IMR-90 (cell line): ENCODE data around the gene TAF4. TPM values are rescaled to one million over a fixed set of nuclear protein-coding genes. Genes with fewer than 3 reads are reported as not detected.

Experiments
- ATAC-seq: fragments of 200-7000 bp; cut with Tn5 transposase; 2 replicates; pipeline ENCODE4 v1.9.1; 2020; ENCODE audit warnings: low read depth, mild to moderate bottlenecking, moderate library complexity
- BruUV-seq: library from RNA; stranded (reverse); fragments of 400-500 nt; replicated peaks from 2 replicates; lab custom pipeline; 2021; lab: Mats Ljungman, UMichigan
- CTCF ChIA-PET: fragments of 300-600 bp; formaldehyde crosslinking; extraction: SDS; loops from one replicate; lab custom pipeline; 2021; ENCODE audit warnings: antibody characterized with exemption; lab: Yijun Ruan, JAX
- POLR2A ChIA-PET: fragments of 300-600 bp; sonication (Branson Sonifier 250); formaldehyde crosslinking; loops from one replicate; lab custom pipeline; 2022; ENCODE audit warnings: antibody characterized with exemption; ENCODE audit not compliant: unreplicated experiment; lab: Charles Lee
- DNase-seq: peaks from one replicate; pipeline ENCODE4 v3.0.0; 2013
- H2AFZ ChIP-seq: replicated peaks from 2 replicates; pipeline ENCODE3; 2013; ENCODE audit warnings: low read length, mild to moderate bottlenecking; ENCODE audit not compliant: poor library complexity
- H2AK5ac ChIP-seq: 2 replicates; pipeline ENCODE4 v1.6.1; 2013; ENCODE audit warnings: low read depth, low read length, inconsistent platforms
- H2AK9ac ChIP-seq: replicated peaks from 2 replicates; pipeline ENCODE3; 2013; ENCODE audit warnings: mild to moderate bottlenecking, low read depth, low read length, moderate library complexity; ENCODE audit not compliant: poor library complexity
- H2BK120ac ChIP-seq: 2 replicates; pipeline ENCODE4 v1.6.1; 2013; ENCODE audit warnings: low read depth, low read length, inconsistent platforms
- H2BK15ac ChIP-seq: 3 replicates; pipeline ENCODE4 v1.6.1; 2013; ENCODE audit warnings: low read depth, low read length, inconsistent platforms
- H2BK20ac ChIP-seq: 2 replicates; pipeline ENCODE4 v1.6.1; 2013; ENCODE audit warnings: low read depth, mild to moderate bottlenecking, inconsistent platforms, low read length, moderate library complexity
- H2BK5ac ChIP-seq: 2 replicates; pipeline ENCODE4 v1.6.1; 2013; ENCODE audit warnings: mild to moderate bottlenecking, low read depth, low read length, inconsistent platforms; ENCODE audit not compliant: poor library complexity, severe bottlenecking
- H3K14ac ChIP-seq: replicated peaks from 2 replicates; pipeline ENCODE4 v1.6.1; 2013; ENCODE audit warnings: low read depth, low read length, inconsistent platforms
- H3K18ac ChIP-seq: 2 replicates; pipeline ENCODE4 v1.6.1; 2013; ENCODE audit warnings: low read depth, low read length, control low read depth
- H3K23ac ChIP-seq: 2 replicates; pipeline ENCODE4 v1.6.1; 2013; ENCODE audit warnings: low read depth, low read length, inconsistent platforms
- H3K27ac ChIP-seq: 2 replicates; pipeline ENCODE4 v1.5.1; 2013; ENCODE audit warnings: mild to moderate bottlenecking, control low read depth, low read length; ENCODE audit not compliant: insufficient read depth
- H3K27me3 ChIP-seq: 2 replicates; pipeline ENCODE4 v1.6.1; 2013; ENCODE audit warnings: low read length; ENCODE audit not compliant: control insufficient read depth, insufficient read depth
- H3K36me3 ChIP-seq: 2 replicates; pipeline ENCODE4 v1.6.1; 2013; ENCODE audit warnings: low read length, mixed read lengths; ENCODE audit not compliant: control insufficient read depth, insufficient read depth
- H3K4ac ChIP-seq: 2 replicates; pipeline ENCODE4 v1.6.1; 2013; ENCODE audit warnings: low read depth, low read length, inconsistent platforms
- H3K4me1 ChIP-seq: 2 replicates; pipeline ENCODE4 v1.6.1; 2013; ENCODE audit warnings: low read length, mixed read lengths; ENCODE audit not compliant: control insufficient read depth, insufficient read depth
- H3K4me2 ChIP-seq: 2 replicates; pipeline ENCODE4 v1.6.1; 2013; ENCODE audit warnings: low read depth, mild to moderate bottlenecking, control low read depth, low read length, moderate library complexity
- H3K4me3 ChIP-seq: 2 replicates; pipeline ENCODE4 v1.5.1; 2013; ENCODE audit warnings: low read depth, mild to moderate bottlenecking, control low read depth, low read length, moderate library complexity; ENCODE audit not compliant: insufficient read depth
- H3K56ac ChIP-seq: 2 replicates; pipeline ENCODE4 v1.6.1; 2013; ENCODE audit warnings: low read length, inconsistent platforms; ENCODE audit not compliant: insufficient read depth; ENCODE audit errors: extremely low read depth
- H3K79me1 ChIP-seq, 2 experiments: 2 replicates each; pipeline ENCODE4 v1.6.1; 2013; ENCODE audit warnings: low read length in 2 of 2, inconsistent platforms in 1 of 2, low read depth in 1 of 2
- H3K9ac ChIP-seq: 2 replicates; pipeline ENCODE4 v1.6.1; 2013; ENCODE audit warnings: low read depth, low read length, control low read depth
- H3K9me1 ChIP-seq: 2 replicates; pipeline ENCODE4 v1.6.1; 2013; ENCODE audit warnings: low read length, inconsistent platforms; ENCODE audit not compliant: insufficient read depth
- H3K9me3 ChIP-seq: 2 replicates; pipeline ENCODE4 v1.6.1; 2013; ENCODE audit warnings: low read length; ENCODE audit not compliant: control insufficient read depth, insufficient read depth
- H4K20me1 ChIP-seq: 2 replicates; pipeline ENCODE4 v1.6.1; 2013; ENCODE audit warnings: low read length, inconsistent platforms; ENCODE audit not compliant: insufficient read depth
- H4K5ac ChIP-seq: 2 replicates; pipeline ENCODE4 v1.6.1; 2013; ENCODE audit warnings: mild to moderate bottlenecking, low read depth, low read length, control low read depth
- H4K8ac ChIP-seq, 2 experiments: 2 replicates each; pipeline ENCODE4 v1.6.1; 2013; ENCODE audit warnings: low read depth in 2 of 2, low read length in 2 of 2, control low read depth in 1 of 2, inconsistent platforms in 1 of 2
- H4K91ac ChIP-seq: 2 replicates; pipeline ENCODE4 v1.6.1; 2013; ENCODE audit warnings: low read depth, low read length, inconsistent platforms; ENCODE audit not compliant: insufficient read depth
- BHLHE40 ChIP-seq: fragments of 150-350 bp; IDR thresholded peaks from 2 replicates; pipeline ENCODE4 v1.6.1; 2016; ENCODE audit warnings: mild to moderate bottlenecking, low read depth, low read length
- CEBPB ChIP-seq: IDR thresholded peaks from 2 replicates; pipeline ENCODE4 v1.6.1; 2012; ENCODE audit warnings: low read depth, low read length, improper control_type of control experiment
- CHD1 ChIP-seq: IDR thresholded peaks from 2 replicates; pipeline ENCODE4 v1.6.1; 2012; ENCODE audit warnings: low read depth, low read length, improper control_type of control experiment
- CTCF ChIP-seq: conservative IDR thresholded peaks from 2 replicates; pipeline ENCODE4 v1.5.1; 2012; ENCODE audit warnings: mild to moderate bottlenecking, low read depth, low read length, improper control_type of control experiment
- FOS ChIP-seq: fragments of 150-350 bp; IDR thresholded peaks from 2 replicates; pipeline ENCODE4 v1.6.1; 2016; ENCODE audit warnings: low read depth, low read length
- MAFK ChIP-seq: IDR thresholded peaks from 2 replicates; pipeline ENCODE4 v1.6.1; 2012; ENCODE audit warnings: low read depth, low read length, improper control_type of control experiment
- MAZ ChIP-seq: IDR thresholded peaks from 2 replicates; pipeline ENCODE4 v1.6.1; 2012; ENCODE audit warnings: low read depth, mild to moderate bottlenecking, low read length, improper control_type of control experiment, moderate library complexity, borderline replicate concordance
- MXI1 ChIP-seq: IDR thresholded peaks from 2 replicates; pipeline ENCODE4 v1.6.1; 2012; ENCODE audit warnings: low read depth, mild to moderate bottlenecking, low read length, moderate library complexity, borderline replicate concordance
- NFE2L2 ChIP-seq: fragments of 150-350 bp; IDR thresholded peaks from 2 replicates; pipeline ENCODE4 v1.6.1; 2016; ENCODE audit warnings: low read depth, mild to moderate bottlenecking, low read length
- POLR2A ChIP-seq: IDR thresholded peaks from 2 replicates; pipeline ENCODE4 v1.6.1; 2012; ENCODE audit warnings: mild to moderate bottlenecking, low read depth, low read length
- RCOR1 ChIP-seq: IDR thresholded peaks from 2 replicates; pipeline ENCODE4 v1.6.1; 2012; ENCODE audit warnings: mild to moderate bottlenecking, low read length, improper control_type of control experiment; ENCODE audit not compliant: insufficient replicate concordance
- RFX5 ChIP-seq: IDR thresholded peaks from 2 replicates; pipeline ENCODE4 v1.8.0; 2012; ENCODE audit warnings: low read depth, mild to moderate bottlenecking, low read length, moderate library complexity
- SMC3 ChIP-seq: fragments of 150-350 bp; IDR thresholded peaks from 2 replicates; pipeline ENCODE4 v1.6.1; 2016; ENCODE audit warnings: low read depth, mild to moderate bottlenecking, antibody characterized with exemption, low read length, moderate library complexity
- USF2 ChIP-seq: fragments of 150-350 bp; IDR thresholded peaks from 2 replicates; pipeline ENCODE4 v1.6.1; 2017; ENCODE audit warnings: mild to moderate bottlenecking, antibody characterized with exemption, low read length, low read depth
- WGBS, 2 experiments: methylation state at CpG; one replicate each; pipeline versions ENCODE4 v1.1.5 to v1.1.7; 2013; ENCODE audit warnings: missing lambda C conversion rate in 2 of 2; ENCODE audit not compliant: insufficient read length in 1 of 2; ENCODE audit errors: extremely low coverage in 2 of 2; 5-methylcytosine and 5-hydroxymethylcytosine counted together
- dilution Hi-C: fragments of 300-500 bp; cut with HindIII; formaldehyde crosslinking; loops from one replicate; pipeline ENCODE4 v1.14.3; 2018; ENCODE audit warnings: low sequenced_read_pairs; ENCODE audit not compliant: unreplicated experiment
- in situ Hi-C: fragments of 300-500 bp; cut with MboI; formaldehyde crosslinking; loops from 3 replicates; pipeline ENCODE4 v1.14.3; 2019; ENCODE audit warnings: low sequenced_read_pairs, inconsistent platforms, mixed read lengths
- intact Hi-C: fragments of 100-400 bp; cut with micrococcal nuclease; formaldehyde crosslinking; loops from 2 replicates; pipeline ENCODE4 v1.10.0; 2022
- polyA plus RNA-seq, 3 experiments: library from polyadenylated mRNA; depleted of rRNA; stranded (reverse); fragments of >200 nt; gene quantifications; 2 replicates each; pipeline ENCODE4 v1.2.3, GENCODE V29; 2012; ENCODE audit warnings: low replicate concordance in 1 of 3
- total RNA-seq: library from RNA; depleted of rRNA; stranded (reverse); fragments of >200 nt; gene quantifications from 2 replicates; pipeline ENCODE4 v1.2.3, GENCODE V29; 2012

TAF4 gene
- total and polyA plus RNA-seq, 2 of the 4 experiments (the other 2 are of a cell fraction) = 1.4 to 5.1 TPM

GRCh38 chr20:61968036-61968810, 97.5 kb downstream of the TAF4 start (continued):
- no peak for TF ChIP-seq RFX5

GRCh38 chr20:61967300-61967699, 98.4 kb downstream of the TAF4 start:
- no peak overlapping the region for H3K9ac ChIP-seq
- ATAC-seq (no peak), DNase-seq (no peak)
- no peak overlapping the region for H3K4me2 ChIP-seq
- H3K4me1 ChIP-seq = no peaks in the 10 kb centered on the region
- no peak overlapping the region for H2BK20ac ChIP-seq
- H3K9me1 ChIP-seq = no peaks in the 10 kb centered on the region
- BruUV-seq = no TSS peak
- H2AK9ac ChIP-seq = no peak overlapping the region
- peaks cover 3% of the 10 kb centered on the region; the same call in 1 of the 2 replicates for H3K36me3 ChIP-seq
- no peak overlapping the region for H2BK120ac ChIP-seq
- H3K23ac ChIP-seq = no peak overlapping the region
- H3K27ac ChIP-seq = no peak overlapping the region
- POLR2A ChIA-PET = no interaction called here
- no peak overlapping the region for H3K4me3 ChIP-seq
- H2BK5ac ChIP-seq = no peak overlapping the region
- H3K27me3 ChIP-seq = peaks cover 21% of the 10 kb centered on the region
- no peak overlapping the region for H3K14ac ChIP-seq
- H4K8ac ChIP-seq = no peak overlapping the region
- H3K79me1 ChIP-seq = no peaks in the 10 kb centered on the region
- no peak overlapping the region for H2AFZ ChIP-seq
- H2BK15ac ChIP-seq = no peak overlapping the region
- H3K18ac ChIP-seq = no peak overlapping the region
- WGBS, 2 experiments = 38 to 82% methylated on average over 1 of the region's 7 CpGs
- dilution Hi-C loops = no loop called here
- H2AK5ac ChIP-seq = no peak overlapping the region
- CTCF ChIA-PET = no interaction called here
- no peak overlapping the region for H4K5ac ChIP-seq
- H3K9me3 ChIP-seq = peaks cover 3% of the 10 kb centered on the region; the same call in 1 of the 2 replicates
- H4K91ac ChIP-seq = no peak overlapping the region
- in situ Hi-C loops = no loop called here
- intact Hi-C loops = no loop called here
- no peak overlapping the region for H3K56ac ChIP-seq
- H4K20me1 ChIP-seq = no peaks in the 10 kb centered on the region; the same call in 1 of the 2 replicates
- H3K4ac ChIP-seq = no peak overlapping the region
- TF ChIP-seq CHD1 = no peak
- TF ChIP-seq RFX5 = no peak
- TF ChIP-seq SMC3 = no peak
- TF ChIP-seq MXI1 = no peak
- no peak for TF ChIP-seq POLR2A
- TF ChIP-seq MAFK = no peak
- TF ChIP-seq USF2 = no peak
- TF ChIP-seq NFE2L2 = no peak
- TF ChIP-seq BHLHE40 = no peak
- no peak for TF ChIP-seq FOS
- TF ChIP-seq CEBPB = no peak
- no peak for TF ChIP-seq CTCF
- TF ChIP-seq MAZ = no peak
- no peak for TF ChIP-seq RCOR1
